ENCODE data around the gene C1orf53.
A peak's percentile ranks its signal among the peaks of the same experiment; 100 is the strongest.
"Not testable (repeated sequence)": the region's sequence is repeated elsewhere in the genome, so short reads cannot be mapped to it uniquely, and the experiment has no call there.

Gene C1orf53

DNA sequence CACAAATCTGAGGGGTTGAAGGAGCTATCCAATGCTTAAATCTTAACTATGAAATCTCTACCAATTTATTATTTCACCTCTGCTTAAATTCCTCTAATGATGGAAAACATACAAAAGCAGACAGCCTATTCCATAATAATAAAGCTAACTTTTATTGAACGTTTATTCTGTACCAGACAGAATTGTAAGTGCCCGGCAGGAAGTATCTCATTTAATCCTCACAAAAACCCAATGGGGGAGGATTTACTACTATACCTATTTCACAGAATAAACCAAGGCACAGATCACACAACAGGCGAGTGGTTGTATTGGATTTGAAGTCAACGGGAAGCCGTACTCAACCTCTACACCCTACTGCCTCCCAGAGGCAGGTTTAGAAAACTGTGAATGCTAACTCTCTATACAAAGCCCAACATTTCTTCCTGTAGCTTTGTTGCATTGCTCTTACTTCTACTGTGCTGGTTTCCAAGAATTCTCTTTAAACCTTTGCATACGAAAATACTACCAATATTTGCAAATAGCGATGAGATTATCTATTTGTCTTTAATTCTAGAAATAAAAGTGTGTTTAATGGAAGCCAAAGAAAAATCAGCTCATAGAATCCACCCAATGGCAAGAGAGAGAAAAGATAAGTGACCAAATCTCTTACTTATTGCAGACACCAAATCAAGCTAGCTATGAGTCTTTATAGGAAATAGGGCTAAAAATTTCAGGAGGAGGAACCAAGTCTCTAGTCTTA is 33.5 kb upstream of the C1orf53 start:
- Histone ChIP-seq H3K9me3 (ENCODE audit: control extremely low read depth in 1 of 5, control insufficient read depth in 4 of 5, insufficient read depth in 2 of 5, low read depth in 1 of 5, low read length in 4 of 5) (no peaks in the 10 kb centered on the region), H3K36me3 (ENCODE audit: control insufficient read depth in 4 of 4, insufficient read depth in 4 of 4, low read length in 3 of 4) (no peaks in the 10 kb centered on the region), H3K27me3 (replicated peaks in 2 of 5; ENCODE audit: control insufficient read depth in 4 of 5, insufficient read depth in 5 of 5, low read length in 4 of 5) (no peaks in the 10 kb centered on the region), H3K27ac (ENCODE audit: insufficient read depth in 1 of 2, low read depth in 1 of 2, low read length in 2 of 2, poor library complexity in 1 of 2, severe bottlenecking in 2 of 2) (no peak overlapping the region), H3K4me1 (ENCODE audit: control extremely low read depth in 1 of 4, control insufficient read depth in 4 of 4, insufficient read depth in 4 of 4, low read length in 3 of 4) (no peaks in the 10 kb centered on the region), H3K4me3 (ENCODE audit: control insufficient read depth in 1 of 7, extremely low read depth in 1 of 7, insufficient read depth in 4 of 7, low read depth in 2 of 7, low read length in 6 of 7) (no peak overlapping the region)
- CTCF ChIA-PET = interaction anchor here (0.7 to 4.4 kb wide), 28 partner anchors 9 to 562 kb away, joined by 3 to 84 read pairs (median 4); partner anchors contain the start of genes C1orf53 and LHX9
- WGBS (ENCODE audit: insufficient coverage) = 9% methylated on average over 3 of the region's 7 CpGs
- POLR2A ChIA-PET = interaction anchor here (0.9 kb wide), 1 partner anchor 10 kb away, joined by 3 read pairs; no protein-coding TSS in a partner anchor
- DNase-seq = peak; percentile 55 to 83 (median 80)

DNA sequence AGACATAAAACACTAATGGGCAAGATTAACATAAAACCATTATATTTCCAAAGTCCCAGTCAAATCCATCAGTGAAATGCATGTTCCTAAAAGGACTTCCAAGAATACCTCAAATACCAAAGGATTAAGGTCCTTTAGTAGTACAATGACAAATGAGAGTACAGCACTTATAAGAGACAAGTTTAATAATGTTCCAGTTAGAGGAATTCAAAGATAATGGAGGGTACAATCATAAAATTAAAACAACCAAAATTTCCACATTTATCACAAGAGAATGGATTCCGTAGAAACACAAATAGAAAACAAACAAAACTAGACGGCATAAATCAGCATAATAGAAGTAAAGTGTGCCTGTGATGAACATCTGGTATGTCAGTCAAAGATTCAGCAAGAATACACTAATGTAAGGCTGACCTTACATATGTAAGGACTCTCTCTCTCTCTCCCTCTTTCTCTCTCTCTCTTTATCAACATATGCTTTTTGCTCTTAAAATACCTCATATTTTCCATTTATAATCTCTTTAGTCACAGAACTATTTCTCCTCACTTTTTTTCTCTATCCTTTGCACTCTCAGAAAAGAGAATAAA is 32.8 kb upstream of the C1orf53 start:
- WGBS (ENCODE audit: insufficient coverage) = no CpG with 5 or more reads among the region's 2 CpGs
- POLR2A ChIA-PET = interaction anchor here (0.7 kb wide), 1 partner anchor 773 kb away, joined by 3 read pairs; no protein-coding TSS in a partner anchor
- Histone ChIP-seq H3K27me3 (replicated peaks in 2 of 5; ENCODE audit: control insufficient read depth in 4 of 5, insufficient read depth in 5 of 5, low read length in 4 of 5) (no peaks in the 10 kb centered on the region), H3K27ac (ENCODE audit: insufficient read depth in 1 of 2, low read depth in 1 of 2, low read length in 2 of 2, poor library complexity in 1 of 2, severe bottlenecking in 2 of 2) (no peak overlapping the region), H3K9me3 (ENCODE audit: control extremely low read depth in 1 of 5, control insufficient read depth in 4 of 5, insufficient read depth in 2 of 5, low read depth in 1 of 5, low read length in 4 of 5) (no peaks in the 10 kb centered on the region), H3K4me3 (ENCODE audit: control insufficient read depth in 1 of 7, extremely low read depth in 1 of 7, insufficient read depth in 4 of 7, low read depth in 2 of 7, low read length in 6 of 7) (no peak overlapping the region), H3K4me1 (ENCODE audit: control extremely low read depth in 1 of 4, control insufficient read depth in 4 of 4, insufficient read depth in 4 of 4, low read length in 3 of 4) (no peaks in the 10 kb centered on the region), H3K36me3 (ENCODE audit: control insufficient read depth in 4 of 4, insufficient read depth in 4 of 4, low read length in 3 of 4) (no peaks in the 10 kb centered on the region)
- CTCF ChIA-PET = interaction anchor here (0.9 to 4.4 kb wide), 21 partner anchors 10 to 344 kb away, joined by 3 to 84 read pairs (median 5); partner anchors contain the start of gene C1orf53
- DNase-seq = no peak

DNA sequence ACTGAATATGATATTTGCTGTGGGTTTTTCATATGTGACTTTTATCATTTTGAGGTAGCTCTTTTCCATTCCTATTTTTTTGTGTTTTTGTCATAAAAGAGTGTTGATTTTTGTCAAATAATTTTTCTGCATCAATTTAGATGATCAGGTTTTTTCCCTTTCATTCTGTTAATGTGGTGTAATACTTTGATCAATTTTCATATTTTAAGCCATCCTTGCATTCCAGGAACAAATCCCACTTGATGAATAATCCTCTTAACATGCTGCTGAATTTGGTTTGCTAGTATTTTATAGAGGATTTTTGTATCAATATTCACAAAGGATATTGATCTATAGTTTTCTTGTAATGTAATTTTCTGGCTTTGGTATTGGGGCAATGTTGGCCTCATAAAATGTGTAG is 25.5 kb upstream of the C1orf53 start:
- H3K27ac ChIP-seq (ENCODE audit: insufficient read depth in 1 of 2, low read depth in 1 of 2, low read length in 2 of 2, poor library complexity in 1 of 2, severe bottlenecking in 2 of 2) = no peak overlapping the region
- ChIA-PET CTCF (no interaction called here), POLR2A (no interaction called here)

DNA sequence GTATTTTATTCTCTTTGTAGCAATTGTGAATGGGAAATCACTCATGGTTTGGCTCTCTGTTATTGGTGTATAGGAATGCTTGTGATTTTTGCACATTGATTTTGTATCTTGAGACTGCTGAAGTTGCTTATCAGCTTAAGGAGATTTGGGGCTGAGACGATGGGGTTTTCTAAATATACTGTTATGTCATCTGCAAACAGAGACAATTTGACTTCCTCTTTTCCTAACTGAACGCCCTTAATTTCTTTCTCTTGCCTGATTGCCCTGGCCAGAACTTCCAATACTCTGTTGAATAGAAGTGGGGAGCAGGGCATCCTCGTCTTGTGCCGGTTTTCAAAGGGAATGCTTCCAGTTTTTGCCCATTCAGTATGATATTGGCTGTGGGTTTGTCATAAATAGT is 22.0 kb upstream of the C1orf53 start:
- H3K9me3 ChIP-seq (ENCODE audit: control extremely low read depth in 1 of 5, control insufficient read depth in 4 of 5, insufficient read depth in 2 of 5, low read depth in 1 of 5, low read length in 4 of 5); H3K27ac ChIP-seq (ENCODE audit: insufficient read depth in 1 of 2, low read depth in 1 of 2, low read length in 2 of 2, poor library complexity in 1 of 2, severe bottlenecking in 2 of 2); H3K4me1 ChIP-seq (ENCODE audit: control extremely low read depth in 1 of 4, control insufficient read depth in 4 of 4, insufficient read depth in 4 of 4, low read length in 3 of 4); POLR2A ChIA-PET; H3K4me3 ChIP-seq (ENCODE audit: control insufficient read depth in 1 of 7, extremely low read depth in 1 of 7, insufficient read depth in 4 of 7, low read depth in 2 of 7, low read length in 6 of 7); H3K36me3 ChIP-seq (ENCODE audit: control insufficient read depth in 4 of 4, insufficient read depth in 4 of 4, low read length in 3 of 4); H3K27me3 ChIP-seq (replicated peaks in 2 of 5; ENCODE audit: control insufficient read depth in 4 of 5, insufficient read depth in 5 of 5, low read length in 4 of 5): not testable (repeated sequence)
- CTCF ChIA-PET = interaction anchor here (2.5 kb wide), 1 partner anchor 11 kb away, joined by 12 read pairs; no protein-coding TSS in a partner anchor
- DNase-seq = peak in 2 of 3 donors; percentile 11 to 30
- no CpG with 5 or more reads among the region's 4 CpGs for WGBS (ENCODE audit: insufficient coverage)

More for the DNA sequence above, 25.5 kb upstream of the C1orf53 start:
- DNase-seq = no peak
- Histone ChIP-seq H3K9me3 (ENCODE audit: control extremely low read depth in 1 of 5, control insufficient read depth in 4 of 5, insufficient read depth in 2 of 5, low read depth in 1 of 5, low read length in 4 of 5) (peaks cover 0 to 9% (median 4%) of the 10 kb centered on the region in 5 experiments), H3K36me3 (ENCODE audit: control insufficient read depth in 4 of 4, insufficient read depth in 4 of 4, low read length in 3 of 4) (peaks cover 0 to 2% (median 0%) of the 10 kb centered on the region in 4 experiments), H3K27me3 (replicated peaks in 2 of 5; ENCODE audit: control insufficient read depth in 4 of 5, insufficient read depth in 5 of 5, low read length in 4 of 5) (no peaks in the 10 kb centered on the region), H3K4me3 (ENCODE audit: control insufficient read depth in 1 of 7, extremely low read depth in 1 of 7, insufficient read depth in 4 of 7, low read depth in 2 of 7, low read length in 6 of 7) (no peak overlapping the region), H3K4me1 (ENCODE audit: control extremely low read depth in 1 of 4, control insufficient read depth in 4 of 4, insufficient read depth in 4 of 4, low read length in 3 of 4) (no peaks in the 10 kb centered on the region)

DNA sequence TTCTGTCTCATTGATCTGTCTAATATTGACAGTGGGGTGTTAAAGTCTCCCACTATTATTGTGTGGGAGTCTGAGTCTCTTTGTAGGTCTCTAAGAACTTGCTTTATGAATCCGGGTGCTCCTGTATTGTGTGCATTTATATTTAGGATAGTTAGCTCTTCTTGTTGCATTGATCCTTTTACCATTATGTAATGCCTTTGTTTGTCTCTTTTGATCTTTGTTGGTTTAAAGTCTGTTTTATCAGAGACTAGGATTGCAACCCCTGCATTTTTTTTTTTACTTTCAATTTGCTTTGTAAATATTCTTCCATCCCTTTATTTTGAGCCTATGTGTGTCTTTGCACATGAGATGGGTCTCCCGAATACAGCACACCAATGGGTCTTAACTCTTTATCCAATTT is 20.2 kb upstream of the C1orf53 start:
- H3K4me1 ChIP-seq (ENCODE audit: control extremely low read depth in 1 of 4, control insufficient read depth in 4 of 4, insufficient read depth in 4 of 4, low read length in 3 of 4); H3K4me3 ChIP-seq (ENCODE audit: control insufficient read depth in 1 of 7, extremely low read depth in 1 of 7, insufficient read depth in 4 of 7, low read depth in 2 of 7, low read length in 6 of 7); H3K27ac ChIP-seq (ENCODE audit: insufficient read depth in 1 of 2, low read depth in 1 of 2, low read length in 2 of 2, poor library complexity in 1 of 2, severe bottlenecking in 2 of 2); CTCF ChIA-PET; H3K9me3 ChIP-seq (ENCODE audit: control extremely low read depth in 1 of 5, control insufficient read depth in 4 of 5, insufficient read depth in 2 of 5, low read depth in 1 of 5, low read length in 4 of 5); DNase-seq; H3K27me3 ChIP-seq (replicated peaks in 2 of 5; ENCODE audit: control insufficient read depth in 4 of 5, insufficient read depth in 5 of 5, low read length in 4 of 5); H3K36me3 ChIP-seq (ENCODE audit: control insufficient read depth in 4 of 4, insufficient read depth in 4 of 4, low read length in 3 of 4); POLR2A ChIA-PET: not testable (repeated sequence)
- 100% methylated on average over 1 of the region's 2 CpGs for WGBS (ENCODE audit: insufficient coverage)

DNA sequence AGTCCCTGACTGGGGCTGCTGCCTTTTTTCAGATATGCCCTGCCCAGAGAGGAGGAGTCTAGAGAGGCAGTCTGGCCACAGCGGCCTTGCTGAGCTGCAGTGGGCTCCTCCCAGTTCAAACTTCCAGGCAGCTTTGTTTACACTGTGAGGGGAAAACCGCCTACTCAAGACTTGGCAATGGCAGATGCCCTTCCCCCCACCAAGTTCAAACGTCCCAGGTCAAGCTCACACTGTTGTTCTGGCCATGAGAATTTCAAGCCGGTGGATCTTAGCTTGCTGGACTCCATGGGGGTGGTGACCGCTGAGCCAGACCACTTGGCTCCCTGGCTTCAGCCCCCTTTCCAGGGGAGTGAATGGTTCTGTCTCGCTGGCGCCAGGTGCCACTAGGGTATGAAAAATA is 18.3 kb upstream of the C1orf53 start:
- DNase-seq = no peak
- no peaks in the 10 kb centered on the region for H3K27me3 ChIP-seq (replicated peaks in 2 of 5; ENCODE audit: control insufficient read depth in 4 of 5, insufficient read depth in 5 of 5, low read length in 4 of 5)
- ChIA-PET CTCF (no interaction called here), POLR2A (no interaction called here)
- 97% methylated on average over 5 of the region's 7 CpGs for WGBS (ENCODE audit: insufficient coverage)
- H3K27ac ChIP-seq (ENCODE audit: insufficient read depth in 1 of 2, low read depth in 1 of 2, low read length in 2 of 2, poor library complexity in 1 of 2, severe bottlenecking in 2 of 2) = no peak overlapping the region
- no peaks in the 10 kb centered on the region for H3K36me3 ChIP-seq (ENCODE audit: control insufficient read depth in 4 of 4, insufficient read depth in 4 of 4, low read length in 3 of 4)
- peaks cover 0 to 2% (median 0%) of the 10 kb centered on the region in 5 experiments for H3K9me3 ChIP-seq (ENCODE audit: control extremely low read depth in 1 of 5, control insufficient read depth in 4 of 5, insufficient read depth in 2 of 5, low read depth in 1 of 5, low read length in 4 of 5)
- no peaks in the 10 kb centered on the region for H3K4me1 ChIP-seq (ENCODE audit: control extremely low read depth in 1 of 4, control insufficient read depth in 4 of 4, insufficient read depth in 4 of 4, low read length in 3 of 4)
- no peak overlapping the region for H3K4me3 ChIP-seq (ENCODE audit: control insufficient read depth in 1 of 7, extremely low read depth in 1 of 7, insufficient read depth in 4 of 7, low read depth in 2 of 7, low read length in 6 of 7)

DNA sequence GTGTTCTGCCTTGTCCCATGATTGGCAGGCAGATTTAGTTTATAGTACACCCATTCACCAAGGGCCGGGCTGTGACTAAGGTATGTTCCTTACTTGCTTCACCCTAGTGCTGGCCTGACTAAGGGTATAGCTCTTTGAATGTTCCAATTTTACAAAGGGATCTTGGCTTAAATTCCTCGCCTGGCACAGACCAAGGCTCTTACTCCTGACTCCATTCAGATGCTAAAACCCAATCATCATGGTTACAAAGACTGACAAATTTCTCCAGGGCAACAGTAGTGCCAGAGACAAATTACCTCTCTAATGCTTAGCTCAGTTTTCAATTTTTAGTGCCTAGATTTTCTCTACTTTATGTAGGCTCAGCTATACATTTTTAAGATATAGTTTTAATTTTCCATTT is 11.5 kb upstream of the C1orf53 start:
- Histone ChIP-seq H3K36me3 (ENCODE audit: control insufficient read depth in 4 of 4, insufficient read depth in 4 of 4, low read length in 3 of 4) (no peaks in the 10 kb centered on the region), H3K27me3 (replicated peaks in 2 of 5; ENCODE audit: control insufficient read depth in 4 of 5, insufficient read depth in 5 of 5, low read length in 4 of 5) (no peaks in the 10 kb centered on the region), H3K9me3 (ENCODE audit: control extremely low read depth in 1 of 5, control insufficient read depth in 4 of 5, insufficient read depth in 2 of 5, low read depth in 1 of 5, low read length in 4 of 5) (peaks cover 0 to 3% (median 0%) of the 10 kb centered on the region in 5 experiments), H3K4me1 (ENCODE audit: control extremely low read depth in 1 of 4, control insufficient read depth in 4 of 4, insufficient read depth in 4 of 4, low read length in 3 of 4) (no peaks in the 10 kb centered on the region), H3K27ac (ENCODE audit: insufficient read depth in 1 of 2, low read depth in 1 of 2, low read length in 2 of 2, poor library complexity in 1 of 2, severe bottlenecking in 2 of 2) (no peak overlapping the region), H3K4me3 (ENCODE audit: control insufficient read depth in 1 of 7, extremely low read depth in 1 of 7, insufficient read depth in 4 of 7, low read depth in 2 of 7, low read length in 6 of 7) (no peak overlapping the region)
- DNase-seq = no peak
- ChIA-PET POLR2A (no interaction called here), CTCF (interaction anchor here (1.1 to 1.8 kb wide), 3 partner anchors 10 to 34 kb away, joined by 4 read pairs; no protein-coding TSS in a partner anchor)
- WGBS (ENCODE audit: insufficient coverage) = 83% methylated on average over 1 of the region's 2 CpGs
